Activated CD4-positive, CD25-positive, alpha-beta regulatory T cell treated with anti-CD3 and anti-CD28 coated beads, Interleukin-2, amount 50 U/mL, for 72 hours (primary cell): Measurements from ENCODE around the gene LRRC74B.

ENCODE experiments used
- DNase-seq: peaks from one replicate; pipeline ENCODE4 v3.0.0; 2021

Gene LRRC74B

DNA sequence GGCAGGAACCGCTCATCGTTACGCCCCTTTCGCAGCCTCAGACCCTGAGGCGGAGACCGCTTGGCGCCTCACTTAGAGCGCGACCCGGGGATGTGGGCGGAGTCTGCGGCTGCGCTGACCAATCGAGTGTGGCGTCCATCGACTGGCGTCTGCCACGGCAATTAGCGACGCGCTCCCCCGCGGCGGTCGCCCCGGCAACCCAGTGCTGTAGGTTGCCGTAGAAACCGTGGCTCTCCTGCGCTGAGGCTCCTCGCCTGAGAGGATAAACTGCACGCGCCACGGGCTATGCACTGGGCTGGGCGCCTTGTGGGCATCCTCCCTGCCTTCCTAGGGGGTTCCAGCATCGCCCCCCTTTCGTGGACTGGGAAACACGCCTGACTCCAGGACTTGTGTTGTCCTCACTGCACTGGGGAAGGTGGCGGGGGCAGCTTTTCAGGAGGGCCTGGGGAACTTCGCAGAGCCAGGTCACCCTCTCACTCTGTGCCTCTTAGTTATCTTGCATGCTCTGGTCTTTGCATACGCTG is 31.5 kb upstream of the LRRC74B start:
- peak; percentile 84 for DNase-seq

DNA sequence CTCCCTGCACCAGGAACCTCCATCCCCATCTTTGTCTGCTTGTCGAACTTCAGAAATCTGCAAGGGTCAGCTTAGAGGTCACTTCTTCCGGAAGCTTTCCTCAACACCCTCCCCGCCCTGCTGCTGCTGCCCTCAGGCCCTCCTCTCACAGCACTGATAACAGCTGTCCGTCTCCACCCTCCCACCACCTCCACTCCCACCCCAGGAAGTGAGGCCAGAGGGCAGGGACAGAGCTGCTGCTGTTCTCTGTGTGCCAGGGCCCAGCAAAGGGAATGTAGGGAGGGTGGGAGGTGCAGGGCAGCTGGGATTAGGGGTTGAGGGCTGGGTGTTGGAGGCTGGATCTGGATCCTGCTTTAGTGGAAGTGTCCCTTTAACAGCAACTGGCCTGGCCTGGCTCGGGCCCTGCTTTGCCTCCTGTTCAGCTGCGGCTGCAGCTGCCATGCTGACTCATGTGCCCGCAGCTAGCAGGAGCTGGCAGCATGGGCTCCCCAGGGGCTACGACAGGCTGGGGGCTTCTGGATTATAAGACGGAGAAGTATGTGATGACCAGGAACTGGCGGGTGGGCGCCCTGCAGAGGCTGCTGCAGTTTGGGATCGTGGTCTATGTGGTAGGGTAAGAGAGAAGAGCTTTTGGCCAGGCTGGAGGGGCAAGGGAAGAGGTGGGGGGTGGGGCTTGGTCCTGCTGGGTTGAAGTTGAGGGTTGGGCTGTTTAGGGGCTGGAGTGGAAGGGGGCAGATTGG is 30.9 kb upstream of the LRRC74B start, which contains the start of gene P2RX6:
P2RX6 (plus strand) TSS at position 440 of the 740 bp plus-strand sequence; CDS start at position 450, 10 bp downstream.
- DNase-seq: no peak

DNA sequence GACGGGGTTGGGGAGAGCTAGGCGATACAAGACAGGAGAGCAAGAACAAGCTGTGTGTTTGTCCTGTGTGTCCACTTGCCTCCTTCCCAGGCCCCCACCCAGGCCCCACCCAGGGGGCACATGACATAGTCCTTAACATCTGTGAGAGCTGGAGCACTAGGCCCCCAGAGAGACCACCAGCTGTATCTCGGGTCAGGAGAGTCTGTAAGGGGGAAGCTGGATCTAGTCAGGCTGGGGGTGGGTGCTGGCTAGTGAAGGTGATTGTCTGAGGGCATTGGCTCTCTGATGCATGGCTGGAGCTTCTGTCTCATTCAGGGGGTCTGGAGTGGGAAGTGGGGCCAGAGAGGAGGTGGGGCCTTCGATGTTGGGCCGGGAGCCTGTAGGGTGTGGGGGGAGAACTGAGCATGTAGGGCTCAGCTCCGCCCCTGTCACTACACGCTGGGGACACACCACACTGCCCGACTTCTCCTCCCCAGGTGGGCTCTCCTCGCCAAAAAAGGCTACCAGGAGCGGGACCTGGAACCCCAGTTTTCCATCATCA is 30.2 kb upstream of the LRRC74B start:
- DNase-seq: no peak

DNA sequence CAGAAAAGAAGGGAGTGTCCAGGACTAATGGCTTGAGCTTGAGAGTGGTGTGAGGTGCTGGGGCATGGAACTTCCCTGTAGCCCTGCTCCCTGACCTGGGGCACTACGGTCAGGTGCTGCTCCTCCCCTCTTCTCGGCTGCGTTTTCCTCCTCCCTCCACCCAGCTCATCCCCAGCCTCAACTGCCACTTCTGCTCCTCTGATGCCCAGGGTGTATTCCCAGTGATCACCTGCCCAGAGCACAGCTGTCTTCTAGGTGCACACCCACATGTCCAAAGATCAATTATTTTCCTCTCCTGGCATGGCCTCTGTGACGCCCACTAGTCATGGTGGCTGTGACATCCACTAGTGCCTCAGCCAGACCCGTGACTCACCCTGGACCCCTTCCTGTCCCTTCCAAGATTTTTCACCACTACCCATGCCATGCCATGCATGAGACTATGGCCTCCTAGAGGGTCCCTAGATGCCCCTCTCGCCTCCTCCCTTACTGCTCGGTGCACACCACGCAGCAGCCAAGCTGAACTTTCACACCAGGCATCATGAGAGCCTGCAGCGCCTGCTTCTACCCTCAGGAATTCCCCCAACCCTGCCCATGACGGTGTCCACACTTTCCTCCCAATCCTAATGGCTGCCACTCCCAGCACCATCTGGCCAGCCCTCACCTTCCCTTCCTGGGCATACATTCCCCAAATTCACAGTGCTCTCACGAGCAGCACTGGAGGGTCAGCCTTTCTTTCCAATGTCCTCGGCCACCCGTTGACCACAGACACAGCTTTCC is 28.9 kb upstream of the LRRC74B start:
- DNase-seq: no peak

DNA sequence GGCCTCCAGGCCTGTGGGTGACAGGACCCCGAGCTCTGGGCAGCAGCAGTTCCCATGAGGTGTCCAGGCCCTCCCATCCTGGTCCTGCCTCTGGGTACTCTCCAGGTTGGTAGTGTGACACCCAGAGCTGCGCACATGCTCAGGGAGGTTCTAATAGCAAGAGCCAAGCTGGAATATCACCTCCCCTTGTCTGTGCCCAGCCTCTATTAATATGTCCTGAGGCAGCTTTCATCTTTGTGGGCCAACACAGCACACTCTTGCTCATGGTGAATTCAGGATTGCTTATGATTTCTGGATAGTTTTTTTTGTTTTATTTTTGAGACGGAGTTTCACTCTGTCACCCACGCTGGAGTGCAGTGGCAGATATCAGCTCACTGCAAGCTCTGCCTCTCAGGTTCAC is 27.4 kb upstream of the LRRC74B start:
- DNase-seq: no peak

DNA sequence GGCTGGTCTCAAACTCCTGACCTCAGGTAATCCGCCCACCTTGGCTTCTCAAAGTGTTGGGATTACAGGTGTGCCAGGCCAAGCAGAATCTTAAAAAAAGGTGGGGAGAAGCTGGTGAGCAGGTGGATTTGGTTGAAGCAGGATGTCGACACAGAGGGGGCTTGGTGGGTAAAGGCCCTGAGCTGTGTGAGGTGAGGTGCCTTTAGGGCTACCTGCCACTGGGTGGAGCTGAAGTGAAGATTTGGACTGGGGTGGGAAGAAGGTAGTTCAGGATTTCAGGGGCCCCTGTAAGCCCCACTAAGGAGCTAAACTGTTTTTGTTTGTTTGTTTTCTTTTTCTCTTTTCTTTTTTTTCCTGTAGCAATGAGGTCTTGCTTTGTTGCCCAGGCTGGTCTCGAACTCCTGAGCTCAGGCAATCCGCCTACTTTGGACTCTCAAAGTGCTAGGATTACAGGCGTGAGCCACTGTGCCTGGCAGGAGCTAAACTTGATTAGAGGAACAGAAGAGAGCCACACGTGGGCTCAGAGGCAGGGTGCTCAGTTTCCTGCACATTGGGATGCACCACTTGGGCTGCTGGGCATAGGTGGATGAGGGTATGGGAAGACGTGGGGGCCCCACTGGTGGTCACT is 24.8 kb upstream of the LRRC74B start:
- no peak for DNase-seq

DNA sequence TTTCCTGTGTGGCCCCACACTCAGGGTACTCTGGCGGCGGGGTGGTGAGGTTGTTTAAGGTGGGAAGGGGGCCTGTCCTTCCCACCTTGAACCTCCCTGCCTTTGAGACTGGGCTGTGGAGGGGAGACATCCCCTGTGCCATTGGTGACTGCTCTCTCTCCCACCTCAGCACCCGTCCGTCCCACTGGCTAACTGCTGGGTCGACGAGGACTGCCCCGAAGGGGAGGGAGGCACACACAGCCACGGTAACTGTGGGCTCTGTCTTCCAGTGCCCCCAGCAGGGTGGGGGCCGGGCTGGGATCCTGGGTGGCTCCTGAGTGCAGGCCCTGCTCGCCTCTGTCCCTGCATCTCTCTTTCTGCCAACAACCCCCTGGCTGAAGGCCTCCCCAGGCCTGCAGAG is 23.2 kb upstream of the LRRC74B start:
- no peak for DNase-seq

DNA sequence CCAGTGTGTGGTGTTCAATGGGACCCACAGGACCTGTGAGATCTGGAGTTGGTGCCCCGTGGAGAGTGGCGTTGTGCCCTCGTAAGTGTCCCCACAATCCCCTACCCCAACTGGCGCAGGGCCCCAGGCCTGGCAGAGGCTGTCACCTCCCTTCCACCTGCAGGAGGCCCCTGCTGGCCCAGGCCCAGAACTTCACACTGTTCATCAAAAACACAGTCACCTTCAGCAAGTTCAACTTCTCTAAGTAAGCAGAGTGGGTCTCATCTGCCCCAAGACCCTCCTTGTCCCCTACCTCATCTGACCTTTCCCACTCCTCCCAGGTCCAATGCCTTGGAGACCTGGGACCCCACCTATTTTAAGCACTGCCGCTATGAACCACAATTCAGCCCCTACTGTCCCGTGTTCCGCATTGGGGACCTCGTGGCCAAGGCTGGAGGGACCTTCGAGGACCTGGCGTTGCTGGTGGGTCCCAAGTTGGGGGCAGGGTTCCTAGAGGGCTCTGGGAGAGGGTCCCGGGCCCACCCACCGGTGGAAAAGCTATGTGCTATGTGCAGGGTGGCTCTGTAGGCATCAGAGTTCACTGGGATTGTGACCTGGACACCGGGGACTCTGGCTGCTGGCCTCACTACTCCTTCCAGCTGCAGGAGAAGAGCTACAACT is 22.7 kb upstream of the LRRC74B start:
- DNase-seq: no peak

DNA sequence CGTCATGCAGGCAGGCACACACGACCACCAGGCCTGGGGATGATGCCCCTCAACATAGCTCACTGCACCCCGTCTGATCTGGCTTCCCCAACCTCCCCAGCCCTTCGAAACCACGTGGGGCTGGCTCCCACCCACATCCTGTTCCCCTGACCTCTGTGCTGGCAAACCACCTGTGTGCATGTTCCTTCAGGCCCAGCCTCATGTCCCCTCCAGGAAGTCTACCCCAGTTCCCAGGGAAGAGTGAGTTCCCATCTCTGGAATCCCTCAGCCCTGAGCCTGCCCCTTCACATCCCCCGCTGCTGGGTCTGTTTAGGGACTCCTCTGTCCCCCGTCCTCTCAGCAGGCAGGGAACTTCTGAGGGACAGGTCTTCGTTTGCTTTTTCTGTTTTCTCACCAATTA is 20.5 kb upstream of the LRRC74B start:
- no peak for DNase-seq

DNA sequence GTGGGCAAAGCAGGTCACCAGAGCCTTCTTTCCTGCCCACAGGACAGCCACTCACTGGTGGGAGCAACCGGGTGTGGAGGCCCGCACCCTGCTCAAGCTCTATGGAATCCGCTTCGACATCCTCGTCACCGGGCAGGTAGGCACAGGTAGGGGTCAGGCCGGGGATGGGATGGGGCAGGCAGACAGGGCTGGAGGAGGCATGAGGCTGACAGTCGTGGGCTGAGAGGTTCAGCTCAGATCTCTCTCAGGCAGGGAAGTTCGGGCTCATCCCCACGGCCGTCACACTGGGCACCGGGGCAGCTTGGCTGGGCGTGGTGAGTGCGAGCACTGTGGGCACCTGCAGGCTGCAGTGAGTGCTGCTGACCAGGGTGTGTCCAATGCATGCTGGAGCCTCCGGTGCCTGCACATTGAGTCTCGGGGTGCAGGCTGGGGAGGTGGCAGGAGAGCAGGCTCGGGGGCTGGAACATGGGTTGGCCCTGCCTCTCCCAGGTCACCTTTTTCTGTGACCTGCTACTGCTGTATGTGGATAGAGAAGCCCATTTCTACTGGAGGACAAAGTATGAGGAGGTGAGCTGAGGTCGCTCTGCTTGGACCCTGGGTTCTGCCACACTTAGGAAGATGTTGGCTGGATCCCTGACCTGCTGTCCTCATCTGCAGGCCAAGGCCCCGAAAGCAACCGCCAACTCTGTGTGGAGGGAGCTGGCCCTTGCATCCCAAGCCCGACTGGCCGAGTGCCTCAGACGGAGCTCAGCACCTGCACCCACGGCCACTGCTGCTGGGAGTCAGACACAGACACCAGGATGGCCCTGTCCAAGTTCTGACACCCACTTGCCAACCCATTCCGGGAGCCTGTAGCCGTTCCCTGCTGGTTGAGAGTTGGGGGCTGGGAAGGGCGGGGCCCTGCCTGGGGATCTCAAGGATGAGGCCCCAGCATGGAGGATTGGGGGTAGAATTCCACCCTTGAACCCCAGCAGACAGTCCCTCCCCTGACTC is 19.7 kb upstream of the LRRC74B start:
- no peak for DNase-seq

DNA sequence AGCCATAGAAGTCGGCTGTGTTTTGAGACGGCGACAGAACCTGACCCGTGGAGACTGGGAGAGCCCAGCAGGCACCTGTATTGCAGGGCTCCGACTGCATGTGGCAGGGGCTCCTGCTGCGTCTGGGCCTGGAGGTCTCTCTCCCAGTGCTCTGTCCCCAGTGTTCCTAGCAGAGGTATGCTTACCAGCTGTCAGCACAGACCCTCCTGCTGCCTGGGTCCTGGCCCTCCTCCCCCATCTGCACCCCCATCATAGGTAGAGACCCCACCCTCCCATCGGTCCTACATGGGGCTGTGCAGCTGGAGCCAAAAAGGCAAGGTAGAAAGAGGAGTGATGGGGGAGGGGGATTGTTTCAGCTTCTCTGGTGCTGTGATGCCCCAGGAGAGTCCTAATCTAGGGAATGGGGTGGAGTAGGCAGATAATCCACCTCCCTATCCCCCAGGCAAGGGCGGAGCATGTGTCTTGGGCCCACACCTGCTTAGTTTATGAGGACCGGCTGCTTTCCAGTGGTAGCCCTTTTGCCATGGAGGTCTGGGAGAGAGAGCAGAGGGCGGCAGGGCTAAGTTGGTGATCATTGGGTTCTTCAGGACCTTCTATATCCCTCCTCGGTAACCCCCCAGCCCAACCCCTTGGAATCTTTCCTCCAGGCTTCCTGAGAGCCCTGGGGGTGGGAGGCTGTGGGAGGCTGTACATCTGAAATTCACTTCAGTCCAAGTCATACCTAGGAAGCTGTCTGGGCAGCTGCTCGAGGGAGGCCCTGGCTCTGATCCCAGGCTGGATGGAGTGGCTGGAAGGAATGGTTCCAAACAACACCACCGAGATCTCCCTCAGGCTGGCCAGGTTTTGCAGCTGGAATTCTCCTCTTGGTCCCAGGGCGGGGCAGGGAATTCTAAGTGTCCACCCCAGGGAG is 18.7 kb upstream of the LRRC74B start:
- DNase-seq: no peak

DNA sequence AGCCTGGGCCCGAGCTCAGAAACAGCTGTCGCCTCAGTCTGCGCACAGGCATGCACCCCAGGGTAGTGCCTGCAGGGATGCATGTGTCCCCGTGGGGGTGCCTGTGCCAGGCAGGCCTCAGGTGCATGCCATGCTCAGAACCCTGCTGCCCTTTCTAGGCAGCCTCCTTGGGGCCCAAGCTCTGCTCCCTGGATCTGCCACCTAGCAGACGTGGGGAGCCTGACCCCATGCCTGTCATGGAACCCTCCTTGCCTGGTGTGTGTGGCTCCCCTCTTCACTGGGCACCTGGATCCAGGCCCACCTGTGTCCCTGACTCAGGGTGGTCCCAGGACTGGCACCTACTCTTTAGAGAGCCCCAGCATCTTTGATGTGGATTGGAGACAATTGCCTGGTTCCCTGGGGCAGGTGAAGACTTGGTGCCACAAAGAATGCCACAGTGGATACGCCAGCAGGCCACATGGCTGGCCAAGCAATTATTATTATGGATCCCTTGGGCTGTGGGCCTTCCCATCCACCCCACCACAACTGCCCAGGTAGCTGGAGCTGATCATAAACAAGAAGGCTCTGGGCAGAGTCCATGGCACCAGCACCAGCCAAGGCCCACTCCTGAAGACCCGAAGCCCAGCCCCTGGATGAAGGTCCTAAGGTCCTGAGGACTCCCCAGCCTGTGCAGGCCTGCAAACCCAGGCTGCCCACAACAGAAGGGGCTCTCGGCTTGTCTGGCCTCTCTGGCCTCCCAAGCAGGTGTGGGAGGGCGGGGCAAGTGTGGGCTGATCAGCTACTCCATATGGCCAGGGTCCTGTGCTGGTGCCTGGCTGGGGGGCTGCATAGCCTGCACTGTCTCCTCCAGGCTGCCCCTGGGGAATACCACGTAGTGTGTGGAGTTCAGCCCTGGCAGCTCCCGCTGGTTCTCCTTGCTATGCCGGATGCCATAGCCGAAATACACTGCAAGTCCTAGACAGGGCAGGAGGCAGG is 17.2 kb upstream of the LRRC74B start:
- DNase-seq: no peak

DNA sequence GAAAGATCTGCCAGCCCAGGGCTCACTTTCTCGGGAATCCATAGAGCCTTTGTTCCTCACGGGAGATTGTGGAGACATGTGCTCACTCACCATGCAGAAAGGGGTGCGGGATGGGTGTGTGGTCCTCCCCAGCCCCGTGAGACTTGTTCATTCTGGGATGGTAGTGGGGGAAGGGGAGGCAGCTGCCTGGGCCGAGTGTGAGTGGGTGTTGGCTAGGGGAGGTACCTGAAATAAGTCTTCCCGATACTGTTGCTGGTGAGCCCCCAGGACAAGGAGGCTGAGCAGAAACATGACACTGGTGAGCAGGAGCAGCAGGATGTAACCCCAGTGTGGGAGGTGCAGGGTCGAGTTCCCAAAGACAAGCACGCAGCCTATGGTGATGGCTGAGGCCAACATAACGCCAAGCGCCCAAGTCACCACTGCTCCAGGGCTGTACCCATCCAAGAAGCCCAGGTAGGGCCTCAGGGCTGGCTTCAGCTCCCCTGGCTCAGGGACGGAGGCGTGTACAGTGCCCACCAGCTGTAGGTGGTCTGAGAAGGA is 16.2 kb upstream of the LRRC74B start:
- no peak for DNase-seq

DNA sequence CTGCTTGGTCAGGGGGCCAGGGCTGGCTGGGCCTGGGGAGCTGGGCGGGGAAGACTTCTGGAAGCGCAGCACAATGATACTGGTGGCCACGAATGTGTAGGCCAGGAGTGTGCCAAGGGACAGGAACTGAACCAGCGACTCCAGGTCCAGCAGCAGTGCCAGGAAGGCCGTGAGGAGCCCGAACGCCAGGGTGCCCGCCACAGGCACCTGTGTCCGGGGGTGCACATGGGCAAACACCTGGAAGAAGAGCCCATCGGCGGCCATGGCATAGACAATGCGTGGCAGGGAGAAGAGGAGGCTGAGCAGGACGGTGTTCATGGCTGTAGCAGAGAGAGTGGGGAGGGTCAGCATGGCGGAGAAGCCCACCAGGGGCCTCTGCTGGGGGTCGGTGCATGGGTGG is 15.7 kb upstream of the LRRC74B start:
- DNase-seq: no peak

DNA sequence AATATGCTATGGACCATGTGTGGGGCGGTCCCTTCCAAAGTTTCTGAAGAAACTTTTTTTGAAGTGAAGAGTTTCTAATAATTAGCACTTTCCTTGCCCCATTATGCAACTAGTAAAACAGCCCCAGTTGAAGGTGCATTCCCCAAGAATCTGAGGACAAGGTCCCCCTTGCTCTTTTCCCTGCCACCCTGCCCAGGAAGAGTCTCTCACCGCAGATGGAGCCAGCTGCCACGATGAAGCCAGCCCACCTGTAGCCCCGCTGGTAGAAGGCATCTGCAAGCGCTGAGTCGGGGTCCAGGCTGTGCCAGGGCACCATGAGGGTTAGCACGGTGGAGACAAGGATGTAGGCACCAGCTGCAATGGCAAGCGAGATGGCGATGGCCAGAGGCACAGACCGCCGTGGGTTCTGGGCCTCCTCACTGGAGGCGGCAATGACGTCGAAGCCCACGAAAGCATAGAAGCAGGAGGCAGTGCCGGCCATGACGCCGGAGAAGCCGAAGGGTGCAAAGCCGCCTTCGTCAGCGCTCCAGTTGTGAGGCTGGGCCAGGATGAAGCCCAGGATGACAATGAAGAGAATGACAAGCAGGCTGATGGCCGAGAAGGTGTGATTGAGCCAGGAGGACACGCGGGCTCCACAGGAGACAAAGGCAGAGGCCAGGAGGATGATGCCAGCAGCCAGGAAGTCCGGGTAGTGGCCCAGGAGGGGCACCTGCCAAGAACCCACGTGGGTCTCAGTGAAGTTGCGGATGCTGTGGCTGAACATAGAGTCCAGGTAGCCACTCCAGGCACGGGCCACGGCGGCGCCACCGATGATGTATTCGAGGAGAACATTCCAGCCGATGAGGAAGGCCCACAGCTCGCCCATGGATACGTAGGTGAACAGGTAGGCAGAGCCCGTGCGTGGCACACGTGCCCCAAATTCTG is 14.9 kb upstream of the LRRC74B start:
- DNase-seq: no peak

DNA sequence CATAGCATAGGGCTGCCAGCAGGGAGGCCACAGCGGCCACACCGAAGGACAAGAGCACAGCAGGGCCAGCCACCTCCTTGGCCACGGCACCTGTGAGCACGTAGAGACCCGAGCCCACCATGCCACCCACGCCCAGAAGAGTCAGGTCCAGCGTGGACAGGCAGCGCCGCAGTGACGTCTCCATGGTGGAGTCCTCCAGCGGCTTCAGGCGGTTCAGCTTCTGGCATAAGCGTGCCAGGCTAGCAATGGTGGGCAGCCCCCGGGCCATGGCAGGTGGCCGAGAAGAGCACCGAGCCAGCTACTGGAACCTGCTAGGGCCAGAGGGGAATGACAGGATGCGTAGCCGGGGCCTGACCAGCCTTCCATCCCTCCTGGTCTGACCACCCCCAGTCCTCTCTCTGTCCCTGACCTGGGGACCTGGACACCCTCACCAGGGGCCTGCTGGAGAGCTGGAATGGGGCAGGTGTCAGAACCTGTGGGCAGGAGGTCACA is 14.2 kb upstream of the LRRC74B start:
- no peak for DNase-seq

DNA sequence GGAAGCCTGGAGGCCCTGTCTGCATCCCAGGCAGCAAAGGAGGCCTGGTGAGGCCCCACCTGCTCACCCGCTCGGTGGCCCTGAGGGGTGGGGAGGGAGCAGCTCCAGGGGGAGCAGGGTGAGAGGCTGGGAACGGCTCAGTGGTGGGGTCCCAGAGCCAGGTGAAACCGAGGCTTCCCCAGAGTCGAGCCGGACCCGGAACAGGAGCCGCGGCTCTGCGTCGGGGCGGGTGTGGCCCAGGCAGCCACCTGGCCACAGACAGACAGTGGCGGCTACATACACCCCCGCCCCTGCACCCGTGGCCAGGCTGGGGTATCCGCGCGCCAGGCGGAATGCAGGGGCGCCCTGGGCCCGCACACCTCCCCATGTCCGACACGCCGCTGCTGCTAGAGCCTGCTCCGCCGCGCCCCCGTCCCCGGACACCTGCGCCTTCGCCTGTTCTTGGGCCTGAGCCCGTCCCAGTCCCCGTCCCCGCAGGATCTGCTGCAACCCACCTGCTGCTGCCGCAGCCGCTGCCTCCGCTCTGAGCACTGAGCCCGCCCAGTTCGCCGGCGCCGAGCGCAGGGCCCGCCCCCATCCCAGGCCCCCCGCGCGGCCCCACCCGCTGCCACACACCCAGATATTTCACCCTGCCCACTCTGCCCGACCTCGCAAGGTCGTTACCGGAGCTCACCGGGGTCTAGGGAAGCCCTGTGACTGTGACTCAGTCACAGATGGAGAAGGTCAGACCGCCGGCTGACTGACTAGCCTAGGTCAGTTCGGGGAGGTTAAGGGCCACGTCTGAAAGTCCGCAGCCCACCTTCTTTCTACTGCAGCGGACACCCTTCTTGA is 13.5 kb upstream of the LRRC74B start, which contains the start of gene SLC7A4:
SLC7A4 (minus strand) TSS at position 525 of the 831 bp plus-strand sequence. CDS start 749 bp downstream, outside the sequence.
- no peak for DNase-seq
